ENCODE data around the gene NCBP2L. TPM values are rescaled to one million over a fixed set of nuclear protein-coding genes. Genes with fewer than 3 reads are reported as not detected.

NCBP2L gene
- total RNA-seq, 3 donors from 2014 or later (not counting 1 experiment from before 2014, with no cell fraction given), result 0.18 TPM; not detected in 2

GRCh38 chrX:107834275-107835201 lies 57.0 kb downstream of the NCBP2L start:
- no peaks in the 10 kb centered on the region for H3K36me3 ChIP-seq (ENCODE audit: control insufficient read depth, insufficient read depth, low read length)
- no peak overlapping the region for H3K27ac Mint-ChIP-seq
- H3K27me3 ChIP-seq (ENCODE audit: control insufficient read depth, insufficient read depth, low read length), result peaks cover 4% of the 10 kb centered on the region
- H3K36me3 Mint-ChIP-seq, result no peaks in the 10 kb centered on the region
- no peak for TF ChIP-seq CTCF (IDR thresholded peaks at IDR 0.05)
- no peaks in the 10 kb centered on the region for H3K9me3 ChIP-seq (ENCODE audit: control insufficient read depth, insufficient read depth, low read length)
- no peak overlapping the region for H3K27ac ChIP-seq (ENCODE audit: low read length)
- H3K4me3 Mint-ChIP-seq, result no peak overlapping the region
- no peaks in the 10 kb centered on the region for H3K9me3 Mint-ChIP-seq
- H3K4me1 Mint-ChIP-seq, result no peaks in the 10 kb centered on the region
- H3K4me1 ChIP-seq (ENCODE audit: control insufficient read depth, insufficient read depth, low read length), result no peaks in the 10 kb centered on the region
- intact Hi-C loops (cut with micrococcal nuclease), result no loop called here
- no peak for ATAC-seq
- WGBS (ENCODE audit: insufficient coverage), result 78% methylated on average over 1 of the region's 3 CpGs
- no peak for DNase-seq
- peaks cover 20 to 68% of the 10 kb centered on the region in 2 donors for H3K27me3 Mint-ChIP-seq (ENCODE audit: low read depth in 2 of 2)
- H3K4me3 ChIP-seq (ENCODE audit: low read length), result no peak overlapping the region

GRCh38 chrX:107836958-107837357 lies 59.4 kb downstream of the NCBP2L start:
- H3K4me3 ChIP-seq (ENCODE audit: low read length), result no peak overlapping the region
- DNase-seq (no peak), ATAC-seq (no peak)
- H3K9me3 ChIP-seq (ENCODE audit: control insufficient read depth, insufficient read depth, low read length), result no peaks in the 10 kb centered on the region
- no peak overlapping the region for H3K27ac Mint-ChIP-seq
- H3K4me1 ChIP-seq (ENCODE audit: control insufficient read depth, insufficient read depth, low read length), result no peaks in the 10 kb centered on the region
- peaks cover 4% of the 10 kb centered on the region for H3K27me3 ChIP-seq (ENCODE audit: control insufficient read depth, insufficient read depth, low read length)
- H3K4me1 Mint-ChIP-seq, result no peaks in the 10 kb centered on the region
- H3K27ac ChIP-seq (ENCODE audit: low read length), result no peak overlapping the region
- H3K9me3 Mint-ChIP-seq, result no peaks in the 10 kb centered on the region
- no peaks in the 10 kb centered on the region for H3K36me3 ChIP-seq (ENCODE audit: control insufficient read depth, insufficient read depth, low read length)
- H3K27me3 Mint-ChIP-seq (ENCODE audit: low read depth in 2 of 2), result peaks cover 20 to 59% of the 10 kb centered on the region in 2 donors
- no peak overlapping the region for H3K4me3 Mint-ChIP-seq
- no peaks in the 10 kb centered on the region for H3K36me3 Mint-ChIP-seq
- intact Hi-C loops (cut with micrococcal nuclease), result no loop called here
- no peak for TF ChIP-seq CTCF (IDR thresholded peaks at IDR 0.05)
- 100% methylated on average over 2 of the region's 2 CpGs for WGBS (ENCODE audit: insufficient coverage)

- intact Hi-C loops (cut with micrococcal nuclease), result no loop called here
- Histone ChIP-seq H3K27me3 (ENCODE audit: control insufficient read depth, insufficient read depth, low read length) (peaks cover 2% of the 10 kb centered on the region), H3K27ac (ENCODE audit: low read length) (no peak overlapping the region), H3K36me3 (ENCODE audit: control insufficient read depth, insufficient read depth, low read length) (no peaks in the 10 kb centered on the region), H3K4me1 (ENCODE audit: control insufficient read depth, insufficient read depth, low read length) (no peaks in the 10 kb centered on the region), H3K9me3 (ENCODE audit: control insufficient read depth, insufficient read depth, low read length) (no peaks in the 10 kb centered on the region), H3K4me3 (ENCODE audit: low read length) (no peak overlapping the region)
- ATAC-seq (no peak), DNase-seq (no peak)
- H3K9me3 Mint-ChIP-seq, result no peaks in the 10 kb centered on the region
- 96% methylated on average over 14 of the region's 15 CpGs for WGBS (ENCODE audit: insufficient coverage)
- no peak overlapping the region for H3K4me3 Mint-ChIP-seq
- H3K27ac Mint-ChIP-seq, result no peak overlapping the region
- H3K4me1 Mint-ChIP-seq, result no peaks in the 10 kb centered on the region
- H3K36me3 Mint-ChIP-seq, result no peaks in the 10 kb centered on the region
- H3K27me3 Mint-ChIP-seq (ENCODE audit: low read depth in 2 of 2), result peaks cover 10 to 25% of the 10 kb centered on the region in 2 donors
- no peak for TF ChIP-seq CTCF (IDR thresholded peaks at IDR 0.05)
Observed at GRCh38 chrX:107840971-107841370, 63.4 kb downstream of the NCBP2L start.
